ENCODE measurements around the gene NBEA. TPM values are rescaled to one million over a fixed set of nuclear protein-coding genes. Genes with fewer than 3 reads are reported as not detected.

Gene NBEA
- total RNA-seq, 1 donor from 2014 or later = 12.0 TPM

DNA sequence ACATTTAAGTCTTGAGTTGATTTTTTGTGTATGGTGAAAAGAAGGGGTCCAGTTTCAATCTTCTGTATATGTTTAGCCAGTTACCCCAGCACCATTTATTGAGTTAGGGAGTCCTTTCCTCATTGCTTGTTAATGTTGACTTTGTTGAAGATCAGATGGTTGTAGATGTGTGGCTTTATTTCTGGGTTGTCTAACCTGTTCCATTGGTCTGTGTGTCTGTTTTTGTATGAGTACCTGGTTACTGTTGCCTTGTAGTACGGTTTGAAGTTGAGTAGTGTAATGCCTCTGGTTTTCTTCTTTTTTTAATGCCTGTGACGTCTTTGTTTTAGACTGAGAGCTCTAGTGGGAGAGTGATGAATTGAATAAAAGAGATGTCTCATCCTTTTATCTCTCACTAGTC, 83.2 kb downstream of the NBEA start:
- no peak for DNase-seq (ENCODE audit: extremely low spot score in 2 of 2)
- Histone ChIP-seq H3K27me3 (no peaks in the 10 kb centered on the region), H3K9me3 (no peaks in the 10 kb centered on the region), H3K27ac (no peak overlapping the region), H3K36me3 (no peaks in the 10 kb centered on the region), H3K4me3 (no peak overlapping the region), H3K4me1 (no peaks in the 10 kb centered on the region)
- intact Hi-C loops (cut with DNase I) = no loop called here
- no peak for TF ChIP-seq POLR2A (IDR thresholded peaks at IDR 0.05)
- no peak for TF ChIP-seq CTCF (IDR thresholded peaks at IDR 0.05)
- no peak for TF ChIP-seq POLR2AphosphoS5 (IDR thresholded peaks at IDR 0.05; ENCODE audit: insufficient read depth in 1 of 2, low read depth in 1 of 2)

- intact Hi-C loops (cut with DNase I) = no loop called here
Observed at GRCh38 chr13:35028338-35028867, 86.3 kb downstream of the NBEA start.

GRCh38 chr13:35039012-35039411, 96.9 kb downstream of the NBEA start:
- Histone ChIP-seq H3K9me3 (no peaks in the 10 kb centered on the region), H3K4me1 (no peaks in the 10 kb centered on the region), H3K4me3 (no peak overlapping the region), H3K27me3 (no peaks in the 10 kb centered on the region), H3K36me3 (no peaks in the 10 kb centered on the region), H3K27ac (no peak overlapping the region)
- intact Hi-C loops (cut with DNase I) = no loop called here
- no peak for DNase-seq (ENCODE audit: extremely low spot score in 2 of 2)
- no peak for TF ChIP-seq CTCF (IDR thresholded peaks at IDR 0.05)
- no peak for TF ChIP-seq POLR2A (IDR thresholded peaks at IDR 0.05)
- TF ChIP-seq POLR2AphosphoS5 (IDR thresholded peaks at IDR 0.05; ENCODE audit: insufficient read depth in 1 of 2, low read depth in 1 of 2) = no peak

More at GRCh38 chr13:35028338-35028867, 86.3 kb downstream of the NBEA start:
- Histone ChIP-seq H3K27me3 (no peaks in the 10 kb centered on the region), H3K4me3 (no peak overlapping the region), H3K9me3 (peaks cover 8% of the 10 kb centered on the region), H3K27ac (no peak overlapping the region), H3K36me3 (no peaks in the 10 kb centered on the region), H3K4me1 (no peaks in the 10 kb centered on the region)
- TF ChIP-seq POLR2AphosphoS5 (IDR thresholded peaks at IDR 0.05; ENCODE audit: insufficient read depth in 1 of 2, low read depth in 1 of 2) (no peak), CTCF (IDR thresholded peaks at IDR 0.05) (no peak), POLR2A (IDR thresholded peaks at IDR 0.05) (no peak)
- DNase-seq (ENCODE audit: extremely low spot score in 2 of 2) = no peak

GRCh38 chr13:35046587-35046986, 104.5 kb downstream of the NBEA start:
- Histone ChIP-seq H3K36me3 (no peaks in the 10 kb centered on the region), H3K27me3 (no peaks in the 10 kb centered on the region), H3K4me1 (no peaks in the 10 kb centered on the region), H3K27ac (no peak overlapping the region), H3K9me3 (no peaks in the 10 kb centered on the region), H3K4me3 (no peak overlapping the region)
- intact Hi-C loops (cut with DNase I) = no loop called here
- no peak for DNase-seq (ENCODE audit: extremely low spot score in 2 of 2)
- TF ChIP-seq CTCF (IDR thresholded peaks at IDR 0.05) = no peak
- TF ChIP-seq POLR2A (IDR thresholded peaks at IDR 0.05) = no peak
- no peak for TF ChIP-seq POLR2AphosphoS5 (IDR thresholded peaks at IDR 0.05; ENCODE audit: insufficient read depth in 1 of 2, low read depth in 1 of 2)

- DNase-seq (ENCODE audit: extremely low spot score in 2 of 2) = no peak
- H3K4me1 ChIP-seq = no peaks in the 10 kb centered on the region
- TF ChIP-seq POLR2AphosphoS5 (IDR thresholded peaks at IDR 0.05; ENCODE audit: insufficient read depth in 1 of 2, low read depth in 1 of 2) (no peak), POLR2A (IDR thresholded peaks at IDR 0.05) (no peak), CTCF (IDR thresholded peaks at IDR 0.05) (no peak)
- no peaks in the 10 kb centered on the region for H3K36me3 ChIP-seq
- H3K9me3 ChIP-seq = no peaks in the 10 kb centered on the region
- no peak overlapping the region for H3K4me3 ChIP-seq
- H3K27ac ChIP-seq = no peak overlapping the region
- intact Hi-C loops (cut with DNase I) = no loop called here
- no peaks in the 10 kb centered on the region for H3K27me3 ChIP-seq
Observed at GRCh38 chr13:35055705-35056104, 113.6 kb downstream of the NBEA start.

Data from vagina (tissue), 2 donors.